Stimulated activated CD8-positive, alpha-beta memory T cell treated with anti-CD3 and anti-CD28 coated beads, Interleukin-15, amount 100 ng/mL, for 48 hours (primary cell): ENCODE results near the gene MYO1E.
"Not testable (repeated sequence)": the region's sequence is repeated elsewhere in the genome, so short reads cannot be mapped to it uniquely, and the experiment has no call there.

ENCODE experiments used
- DNase-seq, 2 donors: peaks; one replicate each; pipeline ENCODE4 v3.0.0-alpha.2; 2020; ENCODE audit warnings: low read depth in 2 of 2

Gene MYO1E

DNA sequence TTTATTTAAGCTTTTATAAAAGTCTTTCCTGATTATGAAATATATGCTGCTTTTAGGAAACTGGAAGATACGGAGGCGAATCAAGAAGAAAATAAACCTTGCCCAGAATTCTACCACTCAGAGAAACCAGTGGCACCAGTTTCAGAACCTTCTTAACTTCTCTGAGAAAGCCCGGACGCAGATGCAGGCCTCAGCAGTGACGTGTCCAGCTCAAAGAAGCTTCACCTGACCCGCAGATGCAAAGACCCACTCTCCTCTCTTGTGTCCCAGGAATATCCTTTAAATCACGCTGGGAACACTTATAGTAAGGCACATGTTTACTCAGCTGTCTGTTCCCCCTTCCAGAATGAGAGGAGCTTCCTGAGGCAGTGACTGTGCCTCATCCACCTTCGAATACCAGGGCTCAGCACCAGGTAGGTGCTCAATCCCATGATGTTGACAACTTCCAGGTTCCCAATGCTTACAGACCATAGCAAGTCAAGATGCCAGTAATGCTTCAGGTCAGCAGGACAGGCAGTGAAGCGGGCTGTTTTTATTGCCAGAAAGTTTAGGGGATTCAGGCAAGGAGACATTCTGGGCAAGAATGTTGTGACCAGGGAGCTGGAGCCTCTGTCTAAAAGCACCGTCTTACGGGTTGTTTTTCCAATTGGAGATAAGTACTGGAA, 205.9 kb downstream of the MYO1E start:
- no peak for DNase-seq

DNA sequence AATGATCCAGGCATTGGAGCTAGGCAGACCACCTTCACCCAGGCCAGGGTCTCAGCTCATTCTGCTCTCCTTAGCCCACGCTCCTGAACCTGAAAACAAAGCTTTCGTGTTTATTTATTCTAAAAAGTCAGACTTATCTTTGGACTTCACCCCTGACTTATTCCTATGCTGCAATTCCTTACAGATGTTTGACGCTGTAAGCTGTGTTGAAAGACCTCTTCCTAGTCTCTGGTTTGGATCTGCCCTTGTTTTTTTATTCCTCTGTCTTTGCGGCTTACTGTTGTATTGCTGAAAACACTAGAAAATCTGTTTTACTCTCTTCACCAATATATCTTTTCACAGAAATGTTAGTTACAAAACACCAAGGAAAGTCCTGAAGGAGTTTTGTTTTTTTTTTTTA, 206.5 kb downstream of the MYO1E start:
- DNase-seq, result no peak

DNA sequence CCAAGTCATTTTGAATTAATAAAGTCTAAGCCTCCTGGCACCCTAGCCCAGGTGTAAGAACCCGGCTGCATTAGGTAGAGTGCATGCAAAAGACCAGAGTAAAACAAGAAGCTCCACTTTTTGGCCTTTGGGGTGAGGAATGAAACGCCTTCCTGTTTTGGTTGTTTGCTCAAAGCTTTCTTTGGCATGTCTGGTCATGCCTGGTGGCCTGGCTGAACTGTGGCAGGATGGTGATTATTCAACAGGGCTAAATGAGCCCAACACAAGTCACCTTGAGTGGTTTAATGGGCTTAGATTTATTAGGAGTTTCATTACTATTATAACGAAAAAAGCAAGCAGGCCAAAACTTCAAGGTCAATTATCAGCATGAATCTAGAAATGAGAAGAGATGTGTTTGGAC, 206.9 kb downstream of the MYO1E start:
- no peak for DNase-seq

DNA sequence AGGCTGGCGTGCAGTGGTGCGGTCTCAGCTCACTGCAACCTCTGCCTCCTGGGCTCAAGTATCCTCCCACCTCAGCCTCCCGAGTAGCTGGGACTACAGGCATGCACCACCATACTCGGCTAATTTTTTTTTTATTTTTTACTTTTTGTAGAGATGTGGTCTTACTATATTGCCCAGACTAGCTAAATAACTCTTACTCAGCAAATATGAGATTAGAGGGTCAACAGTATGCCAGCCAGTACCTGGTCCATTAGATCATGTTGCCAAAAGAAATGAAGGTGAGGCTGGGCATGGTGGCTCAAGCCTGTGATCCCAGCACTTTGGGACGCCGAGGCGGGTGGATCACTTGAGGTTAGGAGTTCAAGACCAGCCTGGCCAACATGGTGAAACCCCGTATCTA, 210.6 kb downstream of the MYO1E start:
- DNase-seq, result not testable (repeated sequence)

DNA sequence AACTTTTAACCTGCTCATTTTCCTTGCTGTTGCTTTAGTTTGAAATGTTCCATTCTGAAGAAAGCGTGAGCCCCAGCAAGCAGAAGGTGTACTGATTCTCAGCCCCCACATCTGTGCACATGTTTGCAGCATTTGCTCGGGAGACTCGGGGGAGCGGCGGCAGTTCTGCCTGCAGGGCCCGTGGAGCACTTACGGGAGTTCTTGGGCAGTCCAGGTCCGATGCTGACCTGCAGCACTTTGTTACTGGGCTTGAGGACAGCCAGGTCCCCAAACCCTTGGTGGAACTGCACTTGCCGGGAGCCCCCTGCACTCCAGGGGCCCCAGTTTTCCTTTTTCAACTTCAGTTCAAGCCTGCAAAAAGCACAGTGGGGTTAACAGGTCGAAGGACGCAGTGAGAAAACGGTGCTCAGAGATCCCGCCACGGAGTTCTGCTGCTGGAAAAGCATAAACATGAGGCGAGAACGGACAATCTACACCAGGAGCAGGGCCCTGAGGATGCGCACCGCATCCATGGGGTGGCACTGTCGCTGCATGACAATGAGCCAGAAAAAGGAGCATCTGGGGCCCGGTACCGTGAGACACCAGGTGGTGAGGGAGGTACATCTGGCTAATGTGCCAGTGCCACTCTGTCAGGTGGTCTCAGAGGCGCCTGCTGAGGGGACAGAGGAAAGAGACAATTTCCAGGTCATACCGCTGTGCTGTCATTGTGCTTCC, 211.6 kb downstream of the MYO1E start:
- no peak for DNase-seq

DNA sequence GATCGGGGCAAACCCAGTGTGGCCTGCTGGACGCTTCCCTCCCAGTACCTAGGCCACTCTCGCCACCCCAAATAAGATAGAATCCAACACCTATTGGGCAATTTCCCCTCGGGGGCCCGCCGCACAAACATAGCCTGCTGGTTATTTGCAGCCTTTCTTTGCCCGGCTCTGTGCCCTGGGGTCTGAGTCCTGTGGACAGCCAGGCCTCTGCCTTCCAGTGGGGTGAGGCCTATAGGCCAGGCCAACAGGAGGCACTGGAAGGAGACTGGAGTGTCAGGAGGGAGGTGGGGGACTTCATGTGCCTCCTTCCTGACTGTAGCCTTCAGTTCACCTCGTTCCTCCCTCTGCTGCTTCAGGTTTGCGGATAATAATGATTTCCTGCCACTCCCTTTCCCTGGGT, 213.5 kb downstream of the MYO1E start:
- DNase-seq, result no peak

DNA sequence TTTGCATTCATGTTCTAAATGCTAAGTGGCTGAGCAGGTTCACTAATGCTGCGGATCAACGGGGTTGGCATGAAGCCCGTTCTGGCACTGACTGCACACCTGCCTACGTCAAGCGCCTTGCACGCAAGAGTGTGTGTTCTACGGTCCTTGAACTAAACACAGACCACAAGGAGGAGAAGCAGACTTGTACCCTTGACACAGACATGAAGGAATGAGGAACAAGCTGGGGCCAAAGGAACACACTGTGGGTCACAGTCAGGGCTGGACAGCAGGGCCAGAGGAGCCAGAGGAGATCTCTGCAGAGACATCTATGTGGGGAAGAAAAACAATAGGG, 214.0 kb downstream of the MYO1E start:
- DNase-seq, result no peak

DNA sequence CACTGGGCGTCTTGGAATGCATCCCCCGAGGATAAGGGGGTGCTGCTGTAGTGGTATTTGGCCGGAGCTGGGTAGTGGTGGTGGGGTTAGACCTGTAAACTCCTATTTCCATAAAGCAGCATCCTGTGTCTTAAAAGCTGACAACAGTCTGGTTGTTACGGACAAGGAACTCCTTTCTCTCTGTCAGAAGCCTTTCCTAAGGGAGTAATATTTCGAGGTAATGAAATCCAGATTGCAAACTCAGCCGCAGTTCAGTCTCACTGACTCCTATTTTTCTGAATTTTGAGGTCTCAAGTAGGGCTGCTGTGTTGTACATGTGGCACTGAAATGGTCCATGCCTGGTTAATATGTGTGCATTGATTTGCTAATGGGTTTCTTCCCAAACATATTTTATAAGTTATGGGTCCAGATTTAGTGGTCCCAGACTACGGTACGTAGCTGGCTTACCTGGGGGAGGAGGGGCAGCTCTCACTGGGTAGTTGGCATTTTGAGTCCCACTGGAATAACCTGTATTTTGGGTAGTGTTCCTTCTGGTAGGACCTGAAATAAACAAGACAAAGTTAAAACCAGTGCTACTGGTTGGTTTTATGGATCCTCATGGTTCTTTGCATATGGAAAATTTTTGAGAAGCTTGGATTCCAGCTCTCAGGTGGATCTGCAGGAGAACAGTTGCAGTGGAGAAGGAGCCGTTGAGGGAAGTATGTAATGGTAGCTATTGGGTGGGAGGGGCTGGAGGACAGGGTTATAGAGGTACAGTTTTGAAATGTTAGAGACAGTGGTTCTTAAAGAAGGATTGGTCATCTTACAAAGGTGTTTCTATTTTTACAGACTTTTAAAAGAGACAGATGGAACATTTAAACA, 214.6 kb downstream of the MYO1E start:
- no peak for DNase-seq

DNA sequence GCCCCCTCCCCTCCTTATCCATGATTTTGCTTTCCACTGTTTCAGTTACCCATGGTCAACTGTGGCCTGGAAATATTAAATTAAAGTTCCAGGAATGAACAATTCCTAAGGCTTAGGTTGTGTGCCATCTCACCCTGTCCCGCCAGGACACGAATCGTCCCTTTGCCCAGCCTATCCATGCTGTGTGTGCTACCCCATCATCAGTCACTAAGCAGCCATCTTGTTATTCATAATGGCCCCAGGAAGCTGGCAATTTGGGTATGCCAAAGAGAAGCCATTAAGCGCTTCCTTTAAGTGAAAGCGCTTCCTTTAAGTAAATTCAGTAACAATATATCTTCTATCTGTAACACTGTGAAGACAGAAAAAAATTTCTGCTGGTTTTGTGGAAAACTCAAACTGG, 215.3 kb downstream of the MYO1E start:
- DNase-seq, result no peak

DNA sequence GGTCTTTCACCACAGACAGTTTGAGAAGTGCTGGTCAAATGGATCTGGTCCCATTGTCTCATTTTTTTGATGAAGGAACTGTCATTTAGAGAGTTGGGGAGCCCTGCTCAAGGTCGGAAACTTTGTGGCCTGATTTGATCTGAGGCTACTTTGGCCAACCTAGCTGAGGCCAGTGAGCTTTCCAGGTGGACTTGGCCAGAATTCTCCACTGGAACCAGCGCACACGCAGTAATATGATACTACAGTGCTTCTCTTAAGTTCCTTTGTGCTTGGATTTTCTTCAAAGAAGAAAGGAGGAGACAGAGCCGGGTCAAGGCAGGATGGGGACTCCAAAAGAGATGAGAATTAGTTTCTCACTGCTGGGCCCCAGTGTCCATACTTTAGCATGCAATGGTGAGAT, 217.2 kb downstream of the MYO1E start:
- DNase-seq, result no peak

DNA sequence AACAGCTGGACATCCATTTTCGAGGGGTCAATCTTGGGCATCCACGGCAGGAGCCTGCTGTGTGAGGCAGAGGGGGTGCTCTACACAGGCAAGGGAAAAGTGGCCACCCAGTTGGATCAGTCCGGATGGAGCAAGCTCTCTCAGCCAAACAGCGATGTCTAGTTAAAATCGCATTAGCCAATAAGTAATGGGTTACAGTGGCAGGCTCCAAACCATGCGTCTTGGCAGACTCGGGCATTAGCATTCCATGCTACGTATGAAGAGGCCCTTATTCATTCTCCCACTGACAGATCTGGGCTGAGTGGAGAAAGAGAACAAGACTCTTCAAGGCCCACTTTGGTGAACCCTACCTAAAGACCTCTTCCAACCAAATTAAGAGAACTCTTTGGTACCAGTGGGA, 218.4 kb downstream of the MYO1E start:
- no peak for DNase-seq

DNA sequence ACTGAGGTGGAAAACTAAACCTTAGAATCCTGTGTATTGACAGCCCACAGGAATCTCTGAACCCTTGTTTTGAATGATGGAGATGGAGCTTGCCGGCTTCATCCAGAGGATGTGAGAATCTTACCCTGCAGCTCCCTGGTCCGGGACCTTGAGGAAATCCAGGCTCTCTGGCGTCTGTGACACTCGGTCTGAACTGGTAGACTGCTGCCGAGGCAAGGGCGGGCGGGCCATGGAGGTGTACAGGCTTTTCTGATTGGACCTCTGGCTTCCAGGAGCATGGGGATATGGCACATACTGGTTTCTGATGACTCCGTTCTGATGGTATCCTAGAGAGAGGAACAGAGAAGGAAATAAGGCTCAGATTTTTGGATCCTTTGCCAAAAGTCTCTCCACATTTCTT, 219.2 kb downstream of the MYO1E start:
- no peak for DNase-seq

DNA sequence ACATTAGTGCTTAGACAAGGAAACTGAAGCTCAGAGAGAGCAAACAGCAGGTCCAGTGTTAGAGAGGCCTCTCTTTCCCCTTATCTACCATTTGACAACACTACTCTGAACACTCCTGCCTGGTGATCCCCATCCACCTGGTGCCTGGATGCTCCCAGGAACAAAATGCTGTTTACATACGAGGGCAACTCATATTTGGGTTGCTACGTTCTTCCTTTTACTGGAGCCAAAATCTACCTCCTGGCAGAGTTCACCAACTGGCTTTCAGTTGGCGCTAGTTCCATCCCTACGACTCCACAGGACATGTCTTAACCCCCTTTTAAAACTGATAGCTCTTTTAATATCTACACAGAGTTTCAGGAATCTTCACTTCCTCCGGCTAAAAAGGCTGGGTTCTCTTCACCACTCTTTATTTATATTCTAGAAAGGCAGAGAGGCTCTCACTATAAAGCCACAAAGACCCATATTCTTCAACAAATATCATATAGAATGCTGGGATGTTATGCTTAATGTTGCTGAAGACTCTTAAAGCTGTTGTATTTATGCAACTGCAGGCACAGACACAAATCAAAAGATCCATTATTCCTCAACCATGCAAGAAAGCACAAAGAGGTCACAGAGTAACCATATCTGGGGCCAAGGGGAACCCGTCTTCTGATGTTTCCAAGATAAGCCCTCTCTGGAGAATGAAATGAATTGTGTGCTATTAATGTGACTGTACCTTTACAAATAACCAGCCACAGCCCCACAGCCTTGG, 219.8 kb downstream of the MYO1E start:
- no peak for DNase-seq

DNA sequence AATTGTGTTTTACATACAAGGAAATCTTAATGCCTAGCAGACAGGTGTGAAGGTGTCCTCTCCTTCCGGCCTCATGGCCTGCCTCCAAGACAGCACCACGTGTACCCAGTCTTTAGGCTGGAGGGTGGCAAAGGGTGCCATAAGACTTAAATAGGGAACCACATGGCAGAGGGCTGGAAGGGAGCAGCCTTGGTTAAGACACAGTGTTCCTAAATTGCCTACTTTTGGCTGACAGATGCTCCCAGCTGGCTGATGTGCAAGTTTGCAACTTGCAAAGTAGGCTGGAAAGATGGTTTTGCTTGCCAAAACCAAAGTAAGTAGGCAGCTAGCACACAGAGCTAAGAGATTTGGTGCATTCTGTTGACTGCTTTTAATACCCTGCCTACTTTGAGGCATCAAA, 222.5 kb downstream of the MYO1E start:
- no peak for DNase-seq

DNA sequence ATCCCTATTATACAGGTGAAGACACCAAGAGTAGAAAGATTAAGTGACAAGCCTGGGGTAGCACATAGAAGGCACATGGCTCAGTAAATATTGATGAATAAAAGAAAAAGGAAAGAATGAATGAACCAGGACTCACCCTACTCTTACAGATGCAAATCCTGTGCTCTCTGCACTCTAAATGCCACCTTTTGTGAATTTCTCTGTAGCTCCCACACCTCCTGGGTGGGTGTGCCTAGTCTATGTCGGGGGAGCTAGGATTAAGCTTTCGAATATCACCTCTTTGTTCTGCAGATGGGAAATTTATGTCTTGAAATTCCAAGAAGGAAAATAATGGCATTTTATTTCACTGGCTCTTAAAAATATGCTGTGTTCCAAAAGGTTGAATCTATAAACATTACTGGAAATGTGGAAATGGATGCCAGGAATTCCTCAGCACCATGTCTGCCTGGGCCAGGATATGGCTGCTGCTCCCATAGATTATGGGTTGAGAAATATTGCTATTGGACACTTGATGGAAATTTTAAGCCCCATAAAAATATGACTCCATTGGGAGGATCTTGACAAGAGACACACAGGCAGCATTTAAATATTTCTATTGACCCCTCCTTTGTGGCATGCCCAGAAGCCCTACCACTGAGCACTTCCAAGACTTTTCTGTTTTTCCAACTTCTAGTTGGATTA, 224.4 kb downstream of the MYO1E start:
- no peak for DNase-seq

DNA sequence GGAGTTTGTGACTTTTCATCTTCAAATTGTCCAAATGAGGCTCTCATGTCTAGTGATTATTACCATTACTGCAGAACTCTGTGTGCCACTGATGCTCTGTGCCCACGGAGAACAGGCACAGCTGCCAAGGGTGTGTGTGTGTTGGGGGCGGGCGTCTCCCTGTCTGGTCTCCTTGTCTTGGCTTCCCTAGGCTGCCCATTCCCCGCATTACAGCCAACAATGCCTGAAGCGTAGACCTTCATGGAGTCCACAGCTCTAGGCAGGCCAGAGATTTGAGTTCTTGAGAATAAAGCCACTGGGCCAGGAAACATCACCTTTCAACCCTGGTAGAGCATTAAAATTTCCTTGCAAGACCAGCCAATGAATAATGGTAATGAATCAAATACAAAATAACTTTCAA, 225.0 kb downstream of the MYO1E start:
- no peak for DNase-seq

DNA sequence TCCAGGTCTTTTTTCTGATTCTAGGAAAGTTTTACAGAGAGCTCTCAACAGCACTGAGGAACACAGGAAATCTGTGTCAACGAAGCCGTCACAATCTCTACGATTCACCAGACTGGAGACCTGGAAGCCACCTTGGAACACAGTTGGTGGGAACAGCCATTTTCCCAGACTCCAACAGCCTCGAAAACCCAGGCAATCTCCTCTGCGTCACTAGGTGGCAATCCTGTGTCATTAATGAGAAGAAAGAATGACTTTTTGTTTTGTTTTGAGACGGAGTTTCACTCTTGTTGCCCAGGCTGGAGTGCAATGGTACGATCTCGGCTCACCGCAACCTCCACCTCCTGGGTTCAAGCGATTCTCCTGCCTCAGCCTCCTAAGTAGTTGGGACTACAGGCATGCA, 228.1 kb downstream of the MYO1E start:
- not testable (repeated sequence) for DNase-seq

DNA sequence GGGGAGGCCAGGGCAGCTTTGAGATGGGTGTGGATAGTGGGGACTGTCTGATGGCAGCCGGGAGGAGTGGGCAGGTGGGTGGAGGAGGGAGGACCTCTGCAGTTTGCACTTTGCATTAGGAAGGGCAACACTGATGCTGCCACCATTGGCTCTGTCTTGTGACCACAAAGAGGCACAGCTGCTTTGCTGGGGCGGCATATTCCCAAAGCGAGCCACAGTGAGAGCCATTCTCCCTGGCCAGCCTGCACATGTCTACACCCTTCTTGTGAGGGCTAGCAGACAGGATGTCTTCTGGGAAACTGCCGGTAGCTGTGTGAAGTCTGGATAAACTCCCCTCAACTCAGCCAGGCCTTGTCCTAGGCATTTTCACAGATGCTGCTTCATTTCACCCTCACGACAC, 229.4 kb downstream of the MYO1E start:
- DNase-seq, result no peak

DNA sequence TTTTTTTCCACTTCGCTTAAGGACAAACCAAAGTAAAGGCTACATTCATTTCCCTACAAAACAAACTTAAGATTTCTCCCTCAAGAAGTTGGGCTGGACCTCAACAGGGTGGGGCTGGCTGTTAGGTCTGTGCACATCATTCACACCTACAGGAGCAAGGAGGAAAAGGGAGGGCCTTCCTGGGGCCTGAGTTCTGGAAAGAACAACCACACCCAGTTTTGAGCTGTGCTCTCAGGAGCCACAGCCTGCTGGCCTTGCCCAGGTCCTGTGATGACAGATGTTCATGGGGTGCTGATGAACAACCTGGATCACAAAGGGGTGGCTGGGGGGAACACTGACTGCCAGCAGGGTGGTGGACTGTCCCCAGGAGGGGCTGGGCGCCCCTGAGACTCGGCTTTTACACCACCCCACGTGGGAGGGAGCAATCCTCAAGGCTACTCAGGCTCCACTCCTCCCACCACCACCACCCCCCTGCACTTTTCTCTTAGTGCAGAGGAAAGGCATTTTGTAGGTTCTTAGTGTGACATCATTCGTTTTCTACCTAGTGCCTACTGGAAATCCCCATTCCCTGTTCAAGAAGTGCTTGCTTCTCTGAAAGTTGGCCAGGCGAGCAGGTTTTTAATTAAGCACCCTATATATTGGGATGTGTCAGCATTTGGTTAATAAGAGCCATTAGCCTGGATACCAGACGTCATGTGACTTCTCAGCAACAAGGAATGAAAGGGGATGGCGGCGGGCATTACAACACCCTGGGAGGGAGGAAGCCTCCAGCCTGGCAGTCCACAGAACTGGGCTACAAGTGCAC, 232.0 kb downstream of the MYO1E start:
- DNase-seq, result no peak

DNA sequence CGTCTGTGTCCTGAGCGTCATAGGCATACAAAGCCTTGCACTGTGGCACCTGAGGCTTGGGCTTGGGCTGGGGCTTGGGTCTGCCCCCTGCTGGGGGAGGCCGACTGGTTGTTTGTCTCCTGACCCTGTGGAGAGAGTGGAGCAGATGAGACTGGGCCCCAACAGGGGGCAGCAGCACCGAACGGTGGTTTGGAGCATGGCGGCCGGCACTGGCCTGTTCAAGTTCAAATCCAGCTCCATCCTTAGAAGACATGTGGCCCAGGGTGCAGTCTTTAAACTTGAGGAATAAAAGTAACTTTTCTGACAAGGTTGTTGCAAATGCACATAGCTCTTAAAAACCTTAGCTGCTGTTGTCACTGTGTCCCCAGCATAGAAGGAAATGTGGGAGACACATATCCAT, 234.4 kb downstream of the MYO1E start:
- peak; percentile 28 to 29 for DNase-seq

DNA sequence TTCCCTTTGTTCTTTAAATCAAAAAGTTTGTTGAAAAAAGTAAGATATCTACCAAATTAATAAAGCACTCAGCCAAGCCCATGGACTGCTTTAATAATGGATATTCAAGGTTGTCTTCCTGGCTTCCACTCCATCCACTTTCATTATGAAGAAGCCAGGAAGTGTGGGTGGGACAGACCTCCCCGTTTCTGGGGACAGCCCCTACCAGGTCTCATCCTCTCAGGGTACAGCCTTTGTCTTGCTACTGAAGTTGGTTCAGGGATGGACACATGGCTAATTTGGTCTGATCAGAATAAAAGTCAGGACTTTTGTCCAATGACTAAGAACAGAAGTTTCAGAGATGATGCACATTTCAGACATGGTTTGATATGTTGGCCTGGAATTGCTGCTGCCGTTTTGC, 235.1 kb downstream of the MYO1E start:
- DNase-seq, result no peak
